OCI-M2 (cell line): ENCODE results near the gene EBF4.
"Not testable (repeated sequence)": the region's sequence is repeated elsewhere in the genome, so short reads cannot be mapped to it uniquely, and the experiment has no call there.

Source experiments
- DNase-seq: peaks from one replicate; lab custom pipeline; 2025; ENCODE audit not compliant: unreplicated experiment; lab: John Stamatoyannopoulos, UW

EBF4 gene

GRCh38 chr20:2672446-2672845 lies 20.1 kb upstream of the EBF4 start:
- no peak for DNase-seq

GRCh38 chr20:2673453-2673852 lies 19.1 kb upstream of the EBF4 start:
- no peak for DNase-seq

- DNase-seq = no peak
Measured at GRCh38 chr20:2680046-2680445, 12.5 kb upstream of the EBF4 start.

- not testable (repeated sequence) for DNase-seq
Measured at GRCh38 chr20:2682040-2682439, 10.5 kb upstream of the EBF4 start.

- DNase-seq = not testable (repeated sequence)
Measured at GRCh38 chr20:2684817-2685216, 7.8 kb upstream of the EBF4 start.

GRCh38 chr20:2687514-2687913 lies 5.1 kb upstream of the EBF4 start:
- DNase-seq = no peak

- no peak for DNase-seq
Measured at GRCh38 chr20:2688041-2688591, 4.5 kb upstream of the EBF4 start.

GRCh38 chr20:2690213-2690612 lies 2.4 kb upstream of the EBF4 start:
- no peak for DNase-seq

- DNase-seq = no peak
Measured at GRCh38 chr20:2690718-2691117, 1.9 kb upstream of the EBF4 start.

GRCh38 chr20:2691127-2691526 lies 1.5 kb upstream of the EBF4 start:
- no peak for DNase-seq

- no peak for DNase-seq
Measured at GRCh38 chr20:2691663-2692035, 931 bp upstream of the EBF4 start.

GRCh38 chr20:2692886-2693285 lies 306 bp downstream of the EBF4 start:
- no peak for DNase-seq

- no peak for DNase-seq
Measured at GRCh38 chr20:2693286-2694007, 867 bp downstream of the EBF4 start.

GRCh38 chr20:2694008-2694471 lies 1.5 kb downstream of the EBF4 start:
- no peak for DNase-seq

- DNase-seq = no peak
Measured at GRCh38 chr20:2694519-2694918, 1.9 kb downstream of the EBF4 start.

GRCh38 chr20:2695206-2695983 lies 2.8 kb downstream of the EBF4 start:
- DNase-seq = no peak

- not testable (repeated sequence) for DNase-seq
Measured at GRCh38 chr20:2695984-2696525, 3.5 kb downstream of the EBF4 start.

- no peak for DNase-seq
Measured at GRCh38 chr20:2696646-2697045, 4.1 kb downstream of the EBF4 start.

- DNase-seq = no peak
Measured at GRCh38 chr20:2697768-2698167, 5.2 kb downstream of the EBF4 start.

GRCh38 chr20:2698186-2698817 lies 5.7 kb downstream of the EBF4 start:
- DNase-seq = no peak

- no peak for DNase-seq
Measured at GRCh38 chr20:2698912-2699311, 6.3 kb downstream of the EBF4 start.
